NCI-H1417 (cell line): ENCODE results near the gene PCDH9.

Experiments used
- DNase-seq, 3 experiments: peaks; one replicate each; lab custom pipeline; 2025; lab: John Stamatoyannopoulos, UW

The PCDH9 gene

DNA sequence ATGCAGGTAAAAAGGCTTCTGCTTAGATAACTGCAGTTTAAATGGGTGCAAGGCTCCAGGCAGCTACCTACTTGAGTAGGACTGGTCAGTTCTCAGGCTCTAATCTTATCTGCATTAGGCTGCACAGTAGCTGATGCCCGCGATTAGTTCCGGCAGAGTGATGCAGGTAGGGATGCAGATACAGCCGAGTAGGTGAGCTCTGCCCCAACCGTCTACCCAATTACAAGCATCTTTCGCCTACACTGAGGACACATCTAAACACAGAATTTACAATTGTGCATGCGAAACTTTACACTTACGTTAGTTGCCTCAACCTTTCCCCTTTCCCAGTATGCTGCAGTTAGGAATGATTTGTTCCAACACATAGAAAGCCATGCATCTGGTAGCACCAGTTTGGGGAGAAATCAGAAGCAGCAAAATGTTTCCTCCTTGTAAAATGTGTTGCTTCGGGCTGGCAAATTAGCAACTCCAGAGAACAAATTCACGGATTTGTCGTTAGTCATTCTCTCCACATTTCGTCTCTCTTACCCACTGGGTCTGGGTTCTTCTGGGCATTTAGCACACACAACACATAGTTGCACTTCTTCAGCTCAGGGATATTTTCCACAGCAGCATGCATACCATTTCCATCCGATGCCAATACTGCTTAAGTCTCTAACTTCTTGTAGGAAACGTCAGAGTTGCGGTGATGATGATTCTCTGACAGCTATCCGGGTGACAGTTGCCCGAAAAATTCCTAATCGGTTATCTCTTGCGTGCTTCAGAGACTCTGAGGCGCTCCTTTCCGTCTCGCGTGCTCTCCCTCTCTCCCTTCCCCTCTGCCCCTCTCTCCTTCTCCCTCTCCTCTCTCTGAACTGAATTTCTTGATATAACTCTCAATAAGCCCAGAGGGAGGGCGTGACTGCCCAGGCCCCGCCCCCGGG, at the start of gene PCDH9:
Gene PCDH9 (minus strand): TSS at position 856 of the 923 bp plus-strand sequence. CDS start 1,896 bp downstream, outside the sequence.
- DNase-seq, result peak in 2 of 3 experiments; percentile 86 to 91

DNA sequence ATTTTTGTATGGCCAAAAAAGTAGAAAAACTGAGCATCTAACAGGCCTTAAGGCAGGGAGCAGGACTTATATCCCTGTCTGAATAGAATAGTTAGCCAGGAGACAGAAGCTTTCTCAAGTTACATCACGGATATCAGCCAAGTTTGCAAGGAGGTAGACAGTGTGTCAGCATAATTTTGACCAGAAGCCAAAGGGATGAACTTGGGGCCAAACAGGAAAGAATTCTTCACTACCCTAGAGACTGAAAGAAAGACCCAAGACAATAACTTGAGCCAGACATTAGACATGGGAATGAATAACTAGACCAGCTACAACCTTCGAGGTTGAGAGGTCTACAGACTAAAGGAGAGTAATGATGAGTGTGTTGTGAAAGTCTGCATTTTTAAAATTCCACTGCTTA, 48.1 kb upstream of the PCDH9 start:
- DNase-seq, result no peak

DNA sequence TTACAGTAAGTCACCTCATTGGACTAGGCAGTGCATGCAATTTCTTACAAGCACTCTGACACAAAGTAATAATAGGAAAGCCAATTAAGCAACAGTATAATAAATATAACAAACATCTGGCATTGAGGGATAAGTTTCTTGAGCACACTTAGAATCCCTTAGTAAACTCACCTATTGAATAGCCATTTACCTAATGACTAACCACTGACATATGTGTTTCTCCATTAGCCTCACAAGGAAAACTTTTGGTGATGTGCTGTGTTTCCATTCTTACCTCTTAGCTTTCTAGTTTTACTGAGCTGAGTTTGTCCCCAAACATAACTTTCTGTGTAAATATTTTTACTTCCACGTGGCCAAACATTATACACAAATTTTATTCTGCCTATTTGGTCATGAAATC, 47.4 kb upstream of the PCDH9 start:
- no peak for DNase-seq

DNA sequence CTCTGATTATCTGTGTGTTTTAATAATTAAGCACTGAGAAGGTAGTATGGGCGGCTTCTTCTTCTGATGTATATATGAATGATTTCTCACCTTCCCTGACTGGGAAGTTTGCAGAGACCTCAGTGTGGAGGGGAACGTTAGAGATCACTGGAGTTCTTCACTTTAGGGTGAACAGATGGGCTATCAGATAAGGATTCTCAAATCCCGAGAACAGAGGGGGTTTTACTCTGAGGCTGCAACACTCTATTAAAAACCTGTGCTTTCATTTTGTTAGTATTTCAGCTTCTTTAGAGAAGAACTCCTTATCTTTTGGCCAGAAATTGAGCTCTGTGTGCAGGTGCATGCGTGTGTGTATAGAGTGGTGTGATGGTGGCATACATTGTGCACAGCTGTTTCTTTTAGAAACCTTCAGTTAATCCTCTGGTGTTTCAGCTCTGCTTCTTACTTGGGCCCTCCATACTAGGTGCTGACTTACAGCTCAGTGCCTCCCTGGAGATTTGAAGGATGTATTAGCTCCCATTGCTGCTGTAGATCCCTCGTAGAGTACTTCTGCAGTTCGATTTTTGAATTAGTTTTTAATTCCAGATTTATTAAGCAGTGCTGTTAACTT, 45.3 kb upstream of the PCDH9 start:
- DNase-seq, result no peak

GRCh38 chr13:67273001-67273400, 42.9 kb upstream of the PCDH9 start:
- no peak for DNase-seq

- DNase-seq, result no peak
These were observed 37.0 kb upstream of the PCDH9 start for GRCh38 chr13:67267136-67267535.

DNA sequence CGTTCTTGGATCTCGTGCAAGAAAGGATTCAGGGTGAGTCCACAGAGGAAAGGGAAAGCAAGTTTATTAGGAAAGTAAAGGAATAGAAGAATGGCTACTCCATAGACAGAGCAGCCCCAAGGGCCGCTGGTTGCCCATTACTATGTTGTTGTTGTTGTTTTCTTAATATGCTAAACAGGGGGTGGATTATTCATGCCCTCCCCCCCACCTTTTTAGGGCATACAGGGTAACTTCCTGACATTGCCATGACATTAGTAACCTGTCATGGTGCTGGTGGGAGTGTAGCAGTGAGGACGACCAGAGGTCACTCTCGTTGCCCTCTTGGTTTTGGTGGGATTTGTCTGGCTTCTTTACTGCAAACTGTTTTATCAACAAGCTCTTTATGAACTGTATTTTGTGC, 29.1 kb upstream of the PCDH9 start:
- DNase-seq, result peak in 1 of 3 experiments; percentile 17

- no peak for DNase-seq
These were observed 28.3 kb upstream of the PCDH9 start for GRCh38 chr13:67258482-67258881.

DNA sequence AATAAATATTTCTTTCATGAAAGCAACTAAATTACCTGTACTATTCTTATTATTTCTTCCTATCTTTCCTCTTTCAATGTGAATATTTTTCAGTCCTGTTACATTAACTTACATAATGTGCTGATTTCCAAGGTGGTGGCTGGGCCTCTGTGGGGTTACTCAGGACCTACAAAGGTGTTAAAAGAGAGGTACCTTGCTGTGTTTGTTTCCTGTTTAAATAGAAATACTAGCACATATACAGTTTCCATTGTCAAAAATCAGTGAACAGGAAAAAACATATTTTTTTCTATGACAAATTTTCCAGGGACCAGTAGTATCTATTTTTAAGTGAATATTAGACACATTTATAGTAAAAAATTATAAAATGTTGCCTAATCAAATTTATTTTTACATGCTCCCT, 8.7 kb upstream of the PCDH9 start:
- peak in 1 of 3 experiments; percentile 31 for DNase-seq

DNA sequence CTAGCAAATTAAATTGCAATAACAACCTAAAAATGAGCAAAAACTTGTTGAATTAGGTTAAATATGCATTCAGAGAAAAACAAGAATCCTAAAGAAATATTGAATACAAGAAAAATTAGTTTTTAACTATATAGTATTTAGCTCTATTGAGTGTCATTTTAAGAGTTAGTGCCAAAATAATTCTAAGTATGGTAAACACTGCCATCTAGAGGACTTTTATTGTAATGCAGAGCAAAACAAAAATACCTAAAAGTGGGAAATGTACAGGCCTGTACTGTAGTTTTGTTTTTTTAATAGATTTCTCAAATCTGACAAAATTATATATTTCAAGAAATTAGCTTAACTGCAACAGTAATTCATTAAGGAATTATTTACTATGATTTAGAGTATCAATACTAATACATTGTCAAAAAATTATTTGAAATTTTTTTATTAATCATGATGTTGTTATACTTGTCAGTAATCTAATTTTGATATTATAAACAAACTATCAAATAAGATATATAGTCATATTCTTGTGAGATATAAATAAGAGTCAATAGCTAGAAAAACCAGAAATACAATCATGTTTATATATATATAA, 8.2 kb upstream of the PCDH9 start:
- peak in 2 of 3 experiments; percentile 52 to 78 for DNase-seq

- DNase-seq, result peak in 1 of 3 experiments; percentile 34
These were observed 5.1 kb upstream of the PCDH9 start for GRCh38 chr13:67235265-67235664.

DNA sequence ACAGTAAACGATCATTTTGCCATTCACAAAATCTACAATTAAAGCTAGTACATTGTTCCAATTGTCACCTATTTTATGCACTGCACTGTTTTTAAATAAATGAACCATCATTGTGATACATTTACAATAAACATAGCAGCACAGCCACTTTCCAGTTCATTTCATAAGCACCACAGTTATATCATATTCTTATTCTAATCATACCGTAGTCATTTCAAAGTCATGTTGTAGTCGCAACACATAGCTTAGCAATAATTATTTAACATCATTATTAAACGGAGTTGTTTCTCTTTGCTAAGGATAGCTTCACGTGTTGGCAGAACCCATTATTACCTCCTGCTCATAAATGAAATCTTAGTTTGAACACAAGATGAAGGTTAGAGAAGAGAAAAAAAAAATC, 2.2 kb upstream of the PCDH9 start:
- DNase-seq, result peak in 1 of 3 experiments; percentile 52

DNA sequence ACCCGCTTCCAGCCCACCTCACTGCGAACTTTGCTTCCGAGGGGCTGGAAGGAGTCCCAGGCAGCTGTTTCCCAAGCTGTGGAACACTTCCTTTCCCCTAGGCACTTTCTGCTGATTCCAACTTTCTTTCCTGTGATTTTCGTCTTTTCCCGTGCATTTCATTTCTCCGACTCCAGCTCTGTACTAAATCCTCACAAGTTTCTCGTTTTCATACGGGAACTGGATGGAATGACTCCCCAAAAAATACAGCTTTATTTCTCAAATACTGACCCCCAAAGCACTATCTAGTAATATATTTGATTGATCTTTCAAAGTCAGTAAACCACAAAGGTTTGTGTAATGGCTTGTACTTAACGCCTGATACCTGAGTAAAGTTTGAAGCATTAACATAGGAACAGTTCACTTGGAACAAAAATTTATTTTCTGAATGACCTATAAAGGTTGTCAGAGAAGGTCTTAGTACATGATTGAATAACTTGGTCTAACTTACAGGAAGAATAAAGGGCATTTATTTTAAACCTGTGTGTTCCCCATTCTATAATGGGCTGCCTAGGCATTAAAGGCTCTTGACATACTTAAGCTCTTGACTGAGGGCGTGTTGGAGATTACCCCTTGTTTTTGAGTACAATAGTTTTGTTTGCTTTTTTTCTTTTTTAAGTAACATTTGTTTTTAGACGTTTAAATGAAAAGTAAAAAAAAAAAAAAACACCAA, 1.3 kb upstream of the PCDH9 start:
- DNase-seq, result peak in 1 of 3 experiments; percentile 80

DNA sequence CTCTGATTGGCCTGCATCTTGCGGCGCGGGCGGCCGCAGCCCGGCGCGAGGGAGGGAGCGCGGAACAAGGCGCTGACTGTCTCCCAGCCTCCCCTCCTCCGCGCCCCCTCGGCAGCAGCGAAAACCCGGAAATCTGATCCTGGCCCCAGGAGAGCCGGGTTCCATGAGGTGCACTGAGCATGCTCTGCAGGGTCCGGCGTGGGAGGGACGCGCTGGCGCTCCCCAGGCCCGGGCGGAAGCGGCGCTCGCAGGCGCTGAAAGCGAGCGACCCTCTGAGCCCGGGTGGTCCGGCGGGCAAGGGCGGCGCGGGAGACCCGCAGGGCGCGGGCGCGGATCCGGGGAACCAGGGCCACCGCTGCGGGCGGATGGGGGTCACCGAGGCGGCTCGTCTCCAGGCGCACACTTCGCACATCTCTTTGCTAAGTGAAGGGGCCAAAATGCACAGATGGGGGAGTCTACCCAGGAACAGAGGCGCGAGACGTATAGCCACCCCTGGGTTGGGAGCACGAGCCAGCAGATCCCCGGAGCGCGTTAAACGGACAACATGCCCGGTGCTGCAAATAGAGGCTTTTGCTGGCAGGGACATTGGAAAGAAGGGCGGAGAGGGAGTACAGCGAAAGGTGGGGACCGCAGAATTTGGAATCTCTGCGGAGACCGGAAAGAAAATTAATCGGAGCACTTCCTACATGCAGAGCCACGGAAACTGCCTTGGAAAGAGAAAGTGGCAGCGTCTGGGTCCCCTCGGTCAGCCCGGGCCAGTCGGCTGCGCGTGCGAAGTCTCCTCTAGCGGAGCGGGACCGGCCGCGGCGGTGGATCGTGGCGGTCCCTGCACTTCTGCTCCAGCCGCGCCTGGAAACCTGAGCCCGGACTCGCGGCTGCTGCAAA, 510 bp upstream of the PCDH9 start:
- peak; percentile 97 to 99 (median 99) for DNase-seq

- DNase-seq, result peak in 2 of 3 experiments; percentile 39 to 73
These were observed 1.2 kb downstream of the PCDH9 start for GRCh38 chr13:67228916-67229315.

GRCh38 chr13:67228031-67228430, 2.1 kb downstream of the PCDH9 start:
- DNase-seq, result peak in 1 of 3 experiments; percentile 42

- DNase-seq, result no peak
These were observed 2.8 kb downstream of the PCDH9 start for GRCh38 chr13:67227131-67227983.

DNA sequence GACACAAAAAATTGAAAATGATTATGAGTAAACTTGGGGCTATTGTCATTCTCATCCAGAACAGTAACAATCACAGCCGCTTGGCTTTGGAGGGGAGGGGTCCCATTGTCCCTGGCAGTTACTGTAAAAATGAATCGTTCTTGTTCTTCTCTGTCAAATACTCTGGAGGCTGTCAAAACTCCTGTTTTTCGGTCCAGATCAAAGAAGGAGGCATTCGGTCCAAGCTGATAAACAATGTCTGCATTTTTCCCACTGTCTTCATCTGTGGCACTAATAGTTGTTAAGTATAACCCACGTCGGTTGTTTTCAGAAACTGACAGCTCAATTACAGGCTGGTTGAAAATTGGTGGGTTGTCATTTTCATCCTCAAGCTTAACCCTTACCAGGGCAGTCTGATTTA, 3.4 kb downstream of the PCDH9 start:
- DNase-seq, result peak in 1 of 3 experiments; percentile 49

DNA sequence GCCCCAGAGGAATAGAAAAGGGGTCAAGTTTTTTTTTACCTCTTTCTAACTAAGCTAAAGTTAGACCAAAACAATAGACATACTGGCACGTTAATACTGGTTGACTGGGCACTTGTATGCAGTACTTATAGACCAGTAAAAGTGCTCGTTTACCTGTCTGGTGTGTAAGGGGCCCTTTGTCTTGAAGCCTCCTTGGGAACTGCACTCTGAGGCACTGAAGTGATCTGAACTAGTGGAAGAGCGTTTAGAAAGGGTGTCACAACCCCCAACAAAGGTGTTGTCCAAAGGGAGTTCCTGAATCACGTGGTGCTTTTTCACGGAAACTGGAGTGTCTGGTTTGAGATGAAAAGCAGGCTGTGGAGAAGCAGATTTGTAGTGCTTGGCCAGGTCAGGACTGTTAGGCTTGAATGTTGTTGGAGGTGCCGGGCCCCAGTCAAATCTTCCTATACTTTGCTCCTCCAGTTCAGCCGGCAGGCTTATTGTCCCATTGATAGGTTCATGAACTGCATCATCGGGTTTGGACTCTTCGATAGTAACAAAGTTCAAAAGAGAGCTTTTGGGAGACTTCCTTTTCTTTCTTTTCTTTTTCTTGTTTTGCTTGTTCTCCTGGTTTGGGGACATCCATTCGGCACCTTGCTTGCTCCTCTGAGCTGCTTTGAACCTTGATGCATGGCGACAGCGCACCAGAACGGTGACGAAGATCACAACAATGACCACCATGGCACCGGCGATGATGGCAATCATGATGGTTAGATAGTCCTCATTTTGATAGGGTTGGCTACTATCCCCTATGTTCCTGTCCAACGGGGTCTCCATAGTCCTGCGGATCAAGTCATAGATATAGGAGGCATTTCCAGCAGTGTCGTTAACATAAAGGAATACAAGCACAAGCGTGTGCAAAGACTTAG, 4.6 kb downstream of the PCDH9 start:
- no peak for DNase-seq
